Trophoblast cell (in vitro differentiated cells and primary cell): ENCODE data around the gene PRDM11.

Experiments
- DNase-seq, 2 donors: peaks; one replicate each; pipeline ENCODE4 v3.0.0-alpha.2; 2016
- H2AFZ ChIP-seq: 2 replicates; pipeline ENCODE4 v1.6.1; 2013; ENCODE audit warnings: low read length, moderate library complexity, mild to moderate bottlenecking; ENCODE audit not compliant: insufficient read depth, poor library complexity
- H2AK5ac ChIP-seq: 2 replicates; pipeline ENCODE4 v1.6.1; 2013; ENCODE audit warnings: mild to moderate bottlenecking, low read length
- H2BK120ac ChIP-seq: 2 replicates; pipeline ENCODE4 v1.6.1; 2013; ENCODE audit warnings: low read length, mild to moderate bottlenecking, moderate library complexity; ENCODE audit not compliant: insufficient read depth, poor library complexity
- H2BK12ac ChIP-seq: 2 replicates; pipeline ENCODE4 v1.6.1; 2013; ENCODE audit warnings: mild to moderate bottlenecking, low read length, moderate library complexity
- H2BK5ac ChIP-seq: 2 replicates; pipeline ENCODE4 v1.6.1; 2013; ENCODE audit warnings: low read length, low read depth, moderate library complexity, mild to moderate bottlenecking; ENCODE audit not compliant: poor library complexity
- H3K14ac ChIP-seq: 2 replicates; pipeline ENCODE4 v1.6.1; 2013; ENCODE audit warnings: mild to moderate bottlenecking, low read length
- H3K18ac ChIP-seq: 2 replicates; pipeline ENCODE4 v1.6.1; 2013; ENCODE audit warnings: mild to moderate bottlenecking, low read length
- H3K23ac ChIP-seq: 2 replicates; pipeline ENCODE4 v1.6.1; 2013; ENCODE audit warnings: low read length
- H3K27ac ChIP-seq: 2 replicates; pipeline ENCODE4 v1.5.1; 2013; ENCODE audit warnings: low read depth, mild to moderate bottlenecking, inconsistent platforms, low read length, moderate library complexity
- H3K27me3 ChIP-seq: 2 replicates; pipeline ENCODE4 v1.6.1; 2013; ENCODE audit warnings: inconsistent platforms, mild to moderate bottlenecking, low read length, moderate library complexity; ENCODE audit not compliant: insufficient read depth
- H3K36me3 ChIP-seq, 2 experiments: 1 replicate in 1 of 2; 2 replicates in 1 of 2; pipeline ENCODE4 v1.6.1; 2013; ENCODE audit warnings: low read length in 2 of 2, mild to moderate bottlenecking in 2 of 2, moderate library complexity in 1 of 2; ENCODE audit not compliant: insufficient read depth in 2 of 2, control insufficient read depth in 1 of 2
- H3K4ac ChIP-seq: 2 replicates; pipeline ENCODE4 v1.6.1; 2013; ENCODE audit warnings: low read depth, mild to moderate bottlenecking, low read length, moderate library complexity
- H3K4me1 ChIP-seq, 2 experiments: 1 replicate in 1 of 2; 2 replicates in 1 of 2; pipeline ENCODE4 v1.6.1; 2013; ENCODE audit warnings: low read length in 2 of 2, mild to moderate bottlenecking in 2 of 2, moderate library complexity in 1 of 2; ENCODE audit not compliant: insufficient read depth in 2 of 2, control insufficient read depth in 1 of 2
- H3K4me2 ChIP-seq: 2 replicates; pipeline ENCODE4 v1.6.1; 2013; ENCODE audit warnings: inconsistent platforms, mild to moderate bottlenecking, low read length, moderate library complexity
- H3K4me3 ChIP-seq: 2 replicates; pipeline ENCODE4 v1.5.1; 2013; ENCODE audit warnings: mild to moderate bottlenecking, low read depth, low read length, inconsistent platforms
- H3K79me1 ChIP-seq: one replicate; pipeline ENCODE4 v1.6.1; 2013; ENCODE audit warnings: low read length
- H3K79me2 ChIP-seq: 2 replicates; pipeline ENCODE4 v1.6.1; 2013; ENCODE audit warnings: low read length, mild to moderate bottlenecking; ENCODE audit not compliant: control insufficient read depth, insufficient read depth, poor library complexity
- H3K9ac ChIP-seq: 2 replicates; pipeline ENCODE4 v1.6.1; 2013; ENCODE audit warnings: mild to moderate bottlenecking, low read length
- H3K9me3 ChIP-seq: 2 replicates; pipeline ENCODE4 v1.6.1; 2013; ENCODE audit warnings: low read depth, mild to moderate bottlenecking, control low read depth, inconsistent platforms, low read length; ENCODE audit not compliant: insufficient read depth
- H4K12ac ChIP-seq: 2 replicates; pipeline ENCODE4 v1.6.1; 2013; ENCODE audit warnings: low read depth, mild to moderate bottlenecking, low read length, moderate library complexity
- H4K8ac ChIP-seq: 2 replicates; pipeline ENCODE4 v1.6.1; 2013; ENCODE audit warnings: low read depth, mild to moderate bottlenecking, low read length, moderate library complexity
- H4K91ac ChIP-seq: one replicate; pipeline ENCODE4 v1.6.1; 2013; ENCODE audit warnings: low read depth, mild to moderate bottlenecking, low read length, moderate library complexity
- WGBS: extraction: QIAGEN DNeasy Blood & Tissue Kit; methylation state at CpG from one replicate; pipeline ENCODE4 v1.1.7; 2013; ENCODE audit warnings: missing lambda C conversion rate; ENCODE audit not compliant: insufficient read length, insufficient coverage; ENCODE audit errors: extremely low coverage; 5-methylcytosine and 5-hydroxymethylcytosine counted together

Gene PRDM11

GRCh38 chr11:45108070-45109064 lies 38.1 kb upstream of the PRDM11 start:
- Histone ChIP-seq H4K8ac (no peak overlapping the region), H2AK5ac (no peak overlapping the region), H2AFZ (no peak overlapping the region), H3K36me3 (no peaks in the 10 kb centered on the region), H3K27me3 (no peaks in the 10 kb centered on the region), H2BK5ac (no peak overlapping the region), H2BK12ac (no peak overlapping the region), H3K4ac (no peak overlapping the region), H2BK120ac (no peak overlapping the region), H3K14ac (no peak overlapping the region), H3K79me1 (no peaks in the 10 kb centered on the region), H3K9ac (peak overlapping the region; percentile 30), H3K18ac (no peak overlapping the region), H3K4me2 (no peak overlapping the region), H3K9me3 (no peaks in the 10 kb centered on the region), H3K27ac (no peak overlapping the region), H4K91ac (no peak overlapping the region), H3K4me1 (no peaks in the 10 kb centered on the region), H3K23ac (no peak overlapping the region), H4K12ac (no peak overlapping the region), H3K4me3 (no peak overlapping the region), H3K79me2 (no peaks in the 10 kb centered on the region)
- no CpG with 5 or more reads among the region's 14 CpGs for WGBS
- no peak for DNase-seq

- Histone ChIP-seq H2AK5ac (no peak overlapping the region), H3K9ac (no peak overlapping the region), H3K4me3 (no peak overlapping the region), H2BK12ac (no peak overlapping the region), H3K4me2 (no peak overlapping the region), H2AFZ (no peak overlapping the region), H4K12ac (no peak overlapping the region), H2BK5ac (no peak overlapping the region), H2BK120ac (no peak overlapping the region), H3K27ac (no peak overlapping the region), H3K79me2 (no peaks in the 10 kb centered on the region), H3K4ac (no peak overlapping the region), H3K36me3 (no peaks in the 10 kb centered on the region), H3K14ac (no peak overlapping the region), H3K4me1 (no peaks in the 10 kb centered on the region), H3K9me3 (no peaks in the 10 kb centered on the region), H4K8ac (no peak overlapping the region), H3K18ac (no peak overlapping the region), H4K91ac (no peak overlapping the region), H3K79me1 (no peaks in the 10 kb centered on the region), H3K23ac (no peak overlapping the region), H3K27me3 (no peaks in the 10 kb centered on the region)
- DNase-seq, result no peak
- no CpG with 5 or more reads among the region's 3 CpGs for WGBS
Measured at GRCh38 chr11:45109400-45109799, 37.0 kb upstream of the PRDM11 start.

DNA sequence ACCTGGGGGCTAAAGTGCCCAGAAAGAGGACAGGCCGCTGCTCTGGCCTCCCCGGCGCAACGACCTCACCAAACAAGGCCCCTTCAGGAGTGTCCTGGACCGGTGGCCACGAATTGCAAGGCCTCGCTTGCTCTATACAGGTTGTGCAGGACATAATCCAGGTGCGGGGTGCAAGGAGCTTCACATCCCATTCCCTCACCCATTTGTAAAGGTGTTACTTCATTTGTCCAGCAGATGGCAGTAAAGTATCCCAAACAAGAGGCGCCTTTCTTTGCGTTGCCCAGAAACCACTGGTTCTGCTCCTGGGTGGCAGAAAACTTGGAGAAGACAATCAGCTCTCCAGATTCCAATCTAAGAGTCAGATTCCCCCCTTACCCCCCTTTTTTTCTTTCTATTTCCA lies 35.9 kb upstream of the PRDM11 start:
- Histone ChIP-seq H3K79me1 (no peaks in the 10 kb centered on the region), H4K8ac (no peak overlapping the region), H2BK12ac (no peak overlapping the region), H3K27ac (no peak overlapping the region), H3K4me3 (no peak overlapping the region), H3K9me3 (no peaks in the 10 kb centered on the region), H3K4me2 (no peak overlapping the region), H3K27me3 (no peaks in the 10 kb centered on the region), H3K4ac (no peak overlapping the region), H3K23ac (no peak overlapping the region), H2AFZ (no peak overlapping the region), H4K91ac (no peak overlapping the region), H3K4me1 (no peaks in the 10 kb centered on the region), H2BK120ac (no peak overlapping the region), H3K36me3 (no peaks in the 10 kb centered on the region), H3K9ac (no peak overlapping the region), H3K18ac (no peak overlapping the region), H4K12ac (no peak overlapping the region), H3K79me2 (no peaks in the 10 kb centered on the region), H2BK5ac (no peak overlapping the region), H3K14ac (no peak overlapping the region), H2AK5ac (no peak overlapping the region)
- peak in 1 of 2 donors; percentile 86 for DNase-seq
- WGBS, result no CpG with 5 or more reads among the region's 10 CpGs

- H3K9me3 ChIP-seq, result no peaks in the 10 kb centered on the region
- H3K4ac ChIP-seq, result no peak overlapping the region
- H3K79me2 ChIP-seq, result no peaks in the 10 kb centered on the region
- H3K14ac ChIP-seq, result no peak overlapping the region
- H4K91ac ChIP-seq, result no peak overlapping the region
- H2AFZ ChIP-seq, result no peak overlapping the region
- H2BK5ac ChIP-seq, result no peak overlapping the region
- no peak overlapping the region for H2BK120ac ChIP-seq
- H3K4me3 ChIP-seq, result no peak overlapping the region
- no peak overlapping the region for H3K9ac ChIP-seq
- H3K27me3 ChIP-seq, result no peaks in the 10 kb centered on the region
- no peak overlapping the region for H3K18ac ChIP-seq
- H3K4me2 ChIP-seq, result no peak overlapping the region
- H4K8ac ChIP-seq, result no peak overlapping the region
- no peak overlapping the region for H4K12ac ChIP-seq
- no peaks in the 10 kb centered on the region for H3K79me1 ChIP-seq
- H3K36me3 ChIP-seq, result no peaks in the 10 kb centered on the region
- H2BK12ac ChIP-seq, result no peak overlapping the region
- no peak overlapping the region for H3K27ac ChIP-seq
- H3K4me1 ChIP-seq, result no peaks in the 10 kb centered on the region
- DNase-seq, result no peak
- no peak overlapping the region for H3K23ac ChIP-seq
- no peak overlapping the region for H2AK5ac ChIP-seq
Measured at GRCh38 chr11:45113807-45114206, 32.6 kb upstream of the PRDM11 start.
